ENCODE measurements around the gene DAB2. TPM values are rescaled to one million over a fixed set of nuclear protein-coding genes. Genes with fewer than 3 reads are reported as not detected.
A peak's percentile ranks its signal among the peaks of the same experiment; 100 is the strongest.

The DAB2 gene
- total and polyA plus RNA-seq, 4 donors = 10.0 to 25.6 (median 16.1) TPM

GRCh38 chr5:39364367-39364766 lies 60.4 kb downstream of the DAB2 start, which contains the start of gene C9:
Gene C9 (minus strand): TSS chr5:39364495. CDS start chr5:39364464, 31 bp downstream.
- Histone ChIP-seq H3K4me1 (ENCODE audit: control insufficient read depth in 4 of 4, insufficient read depth in 4 of 4, low read length in 3 of 4) (peaks cover 0 to 33% (median 16%) of the 10 kb centered on the region in 4 donors), H3K9ac (ENCODE audit: low read depth in 1 of 2, low read length in 2 of 2) (peak within 1 kb of the TSS; percentile 73 to 98), H3K9me3 (ENCODE audit: control insufficient read depth in 4 of 4, low read length in 3 of 4) (no peaks in the 10 kb centered on the region), H3K27me3 (ENCODE audit: control insufficient read depth in 4 of 4, insufficient read depth in 4 of 4, low read length in 3 of 4) (no peaks in the 10 kb centered on the region), H3K4me3 (ENCODE audit: low read depth in 1 of 3, low read length in 3 of 3) (peak within 1 kb of the TSS; percentile 60 to 85 (median 77)), H3K27ac (ENCODE audit: low read depth in 1 of 2, low read length in 2 of 2) (peak within 1 kb of the TSS; percentile 81 to 90), H3K36me3 (ENCODE audit: control insufficient read depth in 4 of 4, insufficient read depth in 3 of 4, low read depth in 1 of 4, low read length in 3 of 4) (peaks cover 0 to 3% (median 1%) of the 10 kb centered on the region in 4 donors)
- DNase-seq (ENCODE audit: low spot score) = no peak
- peak; percentile 97 for TF ChIP-seq HNF4A (conservative IDR thresholded peaks at IDR 0.05)
- TF ChIP-seq, protein P1, sequence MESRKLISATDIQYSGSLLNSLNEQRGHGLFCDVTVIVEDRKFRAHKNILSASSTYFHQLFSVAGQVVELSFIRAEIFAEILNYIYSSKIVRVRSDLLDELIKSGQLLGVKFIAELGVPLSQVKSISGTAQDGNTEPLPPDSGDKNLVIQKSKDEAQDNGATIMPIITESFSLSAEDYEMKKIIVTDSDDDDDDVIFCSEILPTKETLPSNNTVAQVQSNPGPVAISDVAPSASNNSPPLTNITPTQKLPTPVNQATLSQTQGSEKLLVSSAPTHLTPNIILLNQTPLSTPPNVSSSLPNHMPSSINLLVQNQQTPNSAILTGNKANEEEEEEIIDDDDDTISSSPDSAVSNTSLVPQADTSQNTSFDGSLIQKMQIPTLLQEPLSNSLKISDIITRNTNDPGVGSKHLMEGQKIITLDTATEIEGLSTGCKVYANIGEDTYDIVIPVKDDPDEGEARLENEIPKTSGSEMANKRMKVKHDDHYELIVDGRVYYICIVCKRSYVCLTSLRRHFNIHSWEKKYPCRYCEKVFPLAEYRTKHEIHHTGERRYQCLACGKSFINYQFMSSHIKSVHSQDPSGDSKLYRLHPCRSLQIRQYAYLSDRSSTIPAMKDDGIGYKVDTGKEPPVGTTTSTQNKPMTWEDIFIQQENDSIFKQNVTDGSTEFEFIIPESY (IDR thresholded peaks at IDR 0.05) = peak; percentile 86
- TF ChIP-seq GABPA (IDR thresholded peaks at IDR 0.05 in 1 of 2, conservative IDR thresholded peaks at IDR 0.05 in 1 of 2) = peak in 1 of 2 donors; percentile 48
- no peak for TF ChIP-seq NR2F2 (IDR thresholded peaks at IDR 0.05)
- peak; percentile 96 for TF ChIP-seq HNF4G (IDR thresholded peaks at IDR 0.05)
- TF ChIP-seq FOXA1 (IDR thresholded peaks at IDR 0.05) = peak; percentile 95
- peak; percentile 100 for TF ChIP-seq TAF1 (conservative IDR thresholded peaks at IDR 0.05)
- TF ChIP-seq SP1 (IDR thresholded peaks at IDR 0.05) = peak; percentile 96
- peak; percentile 96 for TF ChIP-seq FOXA2 (IDR thresholded peaks at IDR 0.05)
- peak; percentile 92 for TF ChIP-seq MAX (IDR thresholded peaks at IDR 0.05)
- peak; percentile 51 to 53 for TF ChIP-seq RAD21 (IDR thresholded peaks at IDR 0.05)
- peak; percentile 47 for TF ChIP-seq ATF3 (IDR thresholded peaks at IDR 0.05)
- TF ChIP-seq JUND (IDR thresholded peaks at IDR 0.05) = peak; percentile 59 to 77
- TF ChIP-seq, protein P2, sequence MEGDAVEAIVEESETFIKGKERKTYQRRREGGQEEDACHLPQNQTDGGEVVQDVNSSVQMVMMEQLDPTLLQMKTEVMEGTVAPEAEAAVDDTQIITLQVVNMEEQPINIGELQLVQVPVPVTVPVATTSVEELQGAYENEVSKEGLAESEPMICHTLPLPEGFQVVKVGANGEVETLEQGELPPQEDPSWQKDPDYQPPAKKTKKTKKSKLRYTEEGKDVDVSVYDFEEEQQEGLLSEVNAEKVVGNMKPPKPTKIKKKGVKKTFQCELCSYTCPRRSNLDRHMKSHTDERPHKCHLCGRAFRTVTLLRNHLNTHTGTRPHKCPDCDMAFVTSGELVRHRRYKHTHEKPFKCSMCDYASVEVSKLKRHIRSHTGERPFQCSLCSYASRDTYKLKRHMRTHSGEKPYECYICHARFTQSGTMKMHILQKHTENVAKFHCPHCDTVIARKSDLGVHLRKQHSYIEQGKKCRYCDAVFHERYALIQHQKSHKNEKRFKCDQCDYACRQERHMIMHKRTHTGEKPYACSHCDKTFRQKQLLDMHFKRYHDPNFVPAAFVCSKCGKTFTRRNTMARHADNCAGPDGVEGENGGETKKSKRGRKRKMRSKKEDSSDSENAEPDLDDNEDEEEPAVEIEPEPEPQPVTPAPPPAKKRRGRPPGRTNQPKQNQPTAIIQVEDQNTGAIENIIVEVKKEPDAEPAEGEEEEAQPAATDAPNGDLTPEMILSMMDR (IDR thresholded peaks at IDR 0.05; ENCODE audit: low read depth, low read length, missing input control) = no peak
- TF ChIP-seq RXRA (IDR thresholded peaks at IDR 0.05) = peak; percentile 85 to 92
- peak in 1 of 2 donors; percentile 60 for TF ChIP-seq EGR1 (IDR thresholded peaks at IDR 0.05; ENCODE audit: low read depth in 2 of 2)
- peak; percentile 95 for TF ChIP-seq YY1 (IDR thresholded peaks at IDR 0.05)
- TF ChIP-seq, protein P3, sequence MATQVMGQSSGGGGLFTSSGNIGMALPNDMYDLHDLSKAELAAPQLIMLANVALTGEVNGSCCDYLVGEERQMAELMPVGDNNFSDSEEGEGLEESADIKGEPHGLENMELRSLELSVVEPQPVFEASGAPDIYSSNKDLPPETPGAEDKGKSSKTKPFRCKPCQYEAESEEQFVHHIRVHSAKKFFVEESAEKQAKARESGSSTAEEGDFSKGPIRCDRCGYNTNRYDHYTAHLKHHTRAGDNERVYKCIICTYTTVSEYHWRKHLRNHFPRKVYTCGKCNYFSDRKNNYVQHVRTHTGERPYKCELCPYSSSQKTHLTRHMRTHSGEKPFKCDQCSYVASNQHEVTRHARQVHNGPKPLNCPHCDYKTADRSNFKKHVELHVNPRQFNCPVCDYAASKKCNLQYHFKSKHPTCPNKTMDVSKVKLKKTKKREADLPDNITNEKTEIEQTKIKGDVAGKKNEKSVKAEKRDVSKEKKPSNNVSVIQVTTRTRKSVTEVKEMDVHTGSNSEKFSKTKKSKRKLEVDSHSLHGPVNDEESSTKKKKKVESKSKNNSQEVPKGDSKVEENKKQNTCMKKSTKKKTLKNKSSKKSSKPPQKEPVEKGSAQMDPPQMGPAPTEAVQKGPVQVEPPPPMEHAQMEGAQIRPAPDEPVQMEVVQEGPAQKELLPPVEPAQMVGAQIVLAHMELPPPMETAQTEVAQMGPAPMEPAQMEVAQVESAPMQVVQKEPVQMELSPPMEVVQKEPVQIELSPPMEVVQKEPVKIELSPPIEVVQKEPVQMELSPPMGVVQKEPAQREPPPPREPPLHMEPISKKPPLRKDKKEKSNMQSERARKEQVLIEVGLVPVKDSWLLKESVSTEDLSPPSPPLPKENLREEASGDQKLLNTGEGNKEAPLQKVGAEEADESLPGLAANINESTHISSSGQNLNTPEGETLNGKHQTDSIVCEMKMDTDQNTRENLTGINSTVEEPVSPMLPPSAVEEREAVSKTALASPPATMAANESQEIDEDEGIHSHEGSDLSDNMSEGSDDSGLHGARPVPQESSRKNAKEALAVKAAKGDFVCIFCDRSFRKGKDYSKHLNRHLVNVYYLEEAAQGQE (IDR thresholded peaks at IDR 0.05) = peak; percentile 95
- 29% methylated on average over 6 of the region's 6 CpGs for WGBS

All from liver (tissue), 9 donors.